ENCODE data around the gene PDE4B. TPM values are rescaled to one million over a fixed set of nuclear protein-coding genes. Genes with fewer than 3 reads are reported as not detected.

Gene PDE4B
- total RNA-seq, 4 donors from 2014 or later: 5.2 to 16.6 (median 9.6) TPM

GRCh38 chr1:66368261-66368660 is 575.6 kb downstream of the PDE4B start:
- Histone ChIP-seq H3K4me3 (no peak overlapping the region), H3K36me3 (peaks cover 0 to 66% (median 11%) of the 10 kb centered on the region in 3 donors), H3K27ac (peak overlapping the region in 1 of 4 donors; percentile 8), H3K9me3 (no peaks in the 10 kb centered on the region), H3K4me1 (peaks cover 0 to 28% (median 16%) of the 10 kb centered on the region in 4 donors), H3K27me3 (no peaks in the 10 kb centered on the region)
- 64 to 76% methylated on average over 5 of the region's 5 CpGs for WGBS, 2 donors
- TF ChIP-seq CTCF (IDR thresholded peaks at IDR 0.05) (no peak), POLR2A (IDR thresholded peaks at IDR 0.05) (no peak), EP300 (IDR thresholded peaks at IDR 0.05) (peak in 1 of 2 donors; percentile 9)
- DNase-seq (ENCODE audit: low spot score in 2 of 2): no peak

- Histone ChIP-seq H3K27me3 (no peaks in the 10 kb centered on the region), H3K36me3 (peaks cover 0 to 44% (median 6%) of the 10 kb centered on the region in 3 donors), H3K9me3 (no peaks in the 10 kb centered on the region), H3K4me3 (no peak overlapping the region), H3K27ac (peak overlapping the region in 1 of 4 donors; percentile 77), H3K4me1 (peaks cover 0 to 48% (median 34%) of the 10 kb centered on the region in 4 donors)
- 78 to 80% methylated on average over 4 of the region's 4 CpGs for WGBS, 2 donors
- TF ChIP-seq POLR2A (IDR thresholded peaks at IDR 0.05) (no peak), CTCF (IDR thresholded peaks at IDR 0.05) (no peak), EP300 (IDR thresholded peaks at IDR 0.05) (no peak)
- no peak for DNase-seq (ENCODE audit: low spot score in 2 of 2)
Observed at GRCh38 chr1:66370462-66370971, 577.8 kb downstream of the PDE4B start.

- H3K27ac ChIP-seq: peak overlapping the region in 3 of 4 donors; percentile 46 to 77 (median 57)
- H3K27me3 ChIP-seq: no peaks in the 10 kb centered on the region
- no peaks in the 10 kb centered on the region for H3K9me3 ChIP-seq
- DNase-seq (ENCODE audit: low spot score in 2 of 2): no peak
- peaks cover 0 to 35% (median 6%) of the 10 kb centered on the region in 3 donors for H3K36me3 ChIP-seq
- H3K4me1 ChIP-seq: peaks cover 0 to 48% (median 34%) of the 10 kb centered on the region in 4 donors
- no peak overlapping the region for H3K4me3 ChIP-seq
- 51 to 52% methylated on average over 7 of the region's 7 CpGs for whole genome bisulfite sequencing, 2 donors
- TF ChIP-seq EP300 (IDR thresholded peaks at IDR 0.05) (peak in 1 of 2 donors; percentile 28), POLR2A (IDR thresholded peaks at IDR 0.05) (no peak)
Observed at GRCh38 chr1:66371233-66372005, 578.7 kb downstream of the PDE4B start.

- H3K4me3 ChIP-seq: no peak overlapping the region
- WGBS, 2 donors: 75 to 76% methylated on average over 6 of the region's 6 CpGs
- H3K9me3 ChIP-seq: no peaks in the 10 kb centered on the region
- H3K4me1 ChIP-seq: peaks cover 0 to 48% (median 34%) of the 10 kb centered on the region in 4 donors
- DNase-seq (ENCODE audit: low spot score in 2 of 2): no peak
- TF ChIP-seq CTCF (IDR thresholded peaks at IDR 0.05) (no peak), EP300 (IDR thresholded peaks at IDR 0.05) (no peak), POLR2A (IDR thresholded peaks at IDR 0.05) (no peak)
- H3K27me3 ChIP-seq: no peaks in the 10 kb centered on the region
- peak overlapping the region in 3 of 4 donors; percentile 46 to 77 (median 57) for H3K27ac ChIP-seq
- H3K36me3 ChIP-seq: peaks cover 0 to 27% (median 6%) of the 10 kb centered on the region in 3 donors
Observed at GRCh38 chr1:66372522-66373101, 579.9 kb downstream of the PDE4B start.

- peak overlapping the region in 3 of 4 donors; percentile 46 to 77 (median 53) for H3K27ac ChIP-seq
- 68 to 79% methylated on average over 4 of the region's 4 CpGs for WGBS, 2 donors
- peaks cover 0 to 48% (median 34%) of the 10 kb centered on the region in 4 donors for H3K4me1 ChIP-seq
- peaks cover 0 to 23% (median under 1%) of the 10 kb centered on the region in 3 donors for H3K36me3 ChIP-seq
- TF ChIP-seq CTCF (IDR thresholded peaks at IDR 0.05) (no peak), EP300 (IDR thresholded peaks at IDR 0.05) (peak in 1 of 2 donors; percentile 38), POLR2A (IDR thresholded peaks at IDR 0.05) (no peak)
- no peaks in the 10 kb centered on the region for H3K27me3 ChIP-seq
- no peak for DNase-seq (ENCODE audit: low spot score in 2 of 2)
- H3K4me3 ChIP-seq: no peak overlapping the region
- no peaks in the 10 kb centered on the region for H3K9me3 ChIP-seq
Observed at GRCh38 chr1:66373157-66373591, 580.5 kb downstream of the PDE4B start.
